ENCODE measurements around the gene DHTKD1. TPM values are rescaled to one million over a fixed set of nuclear protein-coding genes. Genes with fewer than 3 reads are reported as not detected.

The DHTKD1 gene
- 56.3 TPM for total RNA-seq (ENCODE audit: insufficient read depth, low replicate concordance)

- peak; percentile 99 for DNase-seq (ENCODE audit: low spot score)
Measured at GRCh38 chr10:12068449-12069269, at the start of gene DHTKD1. Gene DHTKD1 (plus strand): TSS chr10:12068954. CDS start chr10:12069034, 80 bp downstream.

GRCh38 chr10:12019283-12019971 is 49.3 kb upstream of the DHTKD1 start:
- DNase-seq (ENCODE audit: low spot score), result no peak

GRCh38 chr10:12020574-12020973 is 48.2 kb upstream of the DHTKD1 start:
- DNase-seq (ENCODE audit: low spot score), result no peak

- DNase-seq (ENCODE audit: low spot score), result no peak
Measured at GRCh38 chr10:12022580-12023257, 46.0 kb upstream of the DHTKD1 start.

- DNase-seq (ENCODE audit: low spot score), result no peak
Measured at GRCh38 chr10:12025591-12025990, 43.2 kb upstream of the DHTKD1 start.

GRCh38 chr10:12027539-12027938 is 41.2 kb upstream of the DHTKD1 start:
- no peak for DNase-seq (ENCODE audit: low spot score)

- DNase-seq (ENCODE audit: low spot score), result no peak
Measured at GRCh38 chr10:12031404-12031803, 37.4 kb upstream of the DHTKD1 start.

GRCh38 chr10:12036073-12036655 is 32.6 kb upstream of the DHTKD1 start:
- DNase-seq (ENCODE audit: low spot score), result no peak

- DNase-seq (ENCODE audit: low spot score), result peak; percentile 22
Measured at GRCh38 chr10:12041766-12042408, 26.9 kb upstream of the DHTKD1 start.

- peak; percentile 65 for DNase-seq (ENCODE audit: low spot score)
Measured at GRCh38 chr10:12042409-12042796, 26.4 kb upstream of the DHTKD1 start.

- peak; percentile 99 for DNase-seq (ENCODE audit: low spot score)
Measured at GRCh38 chr10:12042797-12043651, 25.7 kb upstream of the DHTKD1 start, which contains the start of gene UPF2. Gene UPF2 (minus strand): TSS chr10:12042809. CDS start chr10:12035423, 7,386 bp downstream.

GRCh38 chr10:12045596-12045995 is 23.2 kb upstream of the DHTKD1 start:
- peak; percentile 57 for DNase-seq (ENCODE audit: low spot score)

GRCh38 chr10:12048547-12048946 is 20.2 kb upstream of the DHTKD1 start:
- DNase-seq (ENCODE audit: low spot score), result no peak

GRCh38 chr10:12050528-12050927 is 18.2 kb upstream of the DHTKD1 start:
- no peak for DNase-seq (ENCODE audit: low spot score)

GRCh38 chr10:12051241-12051640 is 17.5 kb upstream of the DHTKD1 start:
- no peak for DNase-seq (ENCODE audit: low spot score)

GRCh38 chr10:12055732-12056131 is 13.0 kb upstream of the DHTKD1 start:
- DNase-seq (ENCODE audit: low spot score), result no peak

GRCh38 chr10:12056748-12057147 is 12.0 kb upstream of the DHTKD1 start:
- no peak for DNase-seq (ENCODE audit: low spot score)

- no peak for DNase-seq (ENCODE audit: low spot score)
Measured at GRCh38 chr10:12061124-12061523, 7.6 kb upstream of the DHTKD1 start.

GRCh38 chr10:12062754-12063482 is 5.8 kb upstream of the DHTKD1 start:
- DNase-seq (ENCODE audit: low spot score), result no peak

- no peak for DNase-seq (ENCODE audit: low spot score)
Measured at GRCh38 chr10:12063483-12063818, 5.3 kb upstream of the DHTKD1 start.
